HG02885 (cell line): Measurements from ENCODE around the gene HDLBP.

Source experiments
- ATAC-seq: cut with Tn5 transposase; IDR thresholded peaks from one replicate; pipeline ENCODE4 v1.9.1; 2021; ENCODE audit warnings: mild to moderate bottlenecking; ENCODE audit not compliant: unreplicated experiment, poor library complexity

Gene HDLBP

DNA sequence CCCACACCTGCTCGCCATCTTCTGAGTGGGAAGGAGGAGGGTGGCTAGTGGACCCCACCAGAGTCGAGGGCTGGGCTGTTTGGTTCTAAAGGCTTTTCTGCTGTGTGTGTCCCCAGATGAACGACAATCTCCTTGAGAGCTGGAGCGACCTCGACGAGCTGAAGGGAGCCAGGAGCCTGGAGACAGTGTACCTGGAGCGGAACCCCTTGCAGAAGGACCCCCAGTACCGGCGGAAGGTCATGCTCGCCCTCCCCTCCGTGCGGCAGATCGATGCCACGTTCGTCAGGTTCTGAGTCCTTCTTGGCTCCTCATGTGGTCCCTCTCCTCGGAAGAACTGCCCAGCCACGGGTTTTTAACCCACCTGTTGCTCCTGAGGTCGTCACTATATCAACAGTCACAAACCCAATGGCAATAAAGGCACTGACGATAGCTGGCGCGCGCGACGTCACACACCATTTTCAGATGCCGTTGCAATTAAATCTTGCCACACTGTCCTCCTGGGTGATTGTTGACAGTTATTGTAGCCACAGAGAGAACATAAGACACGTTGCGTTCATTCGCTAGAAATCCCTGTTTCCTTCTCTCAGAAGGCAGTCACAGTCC, 132.8 kb downstream of the HDLBP start:
- no peak for ATAC-seq

- ATAC-seq: no peak
These were observed 133.3 kb downstream of the HDLBP start for GRCh38 chr2:241182126-241182525.

DNA sequence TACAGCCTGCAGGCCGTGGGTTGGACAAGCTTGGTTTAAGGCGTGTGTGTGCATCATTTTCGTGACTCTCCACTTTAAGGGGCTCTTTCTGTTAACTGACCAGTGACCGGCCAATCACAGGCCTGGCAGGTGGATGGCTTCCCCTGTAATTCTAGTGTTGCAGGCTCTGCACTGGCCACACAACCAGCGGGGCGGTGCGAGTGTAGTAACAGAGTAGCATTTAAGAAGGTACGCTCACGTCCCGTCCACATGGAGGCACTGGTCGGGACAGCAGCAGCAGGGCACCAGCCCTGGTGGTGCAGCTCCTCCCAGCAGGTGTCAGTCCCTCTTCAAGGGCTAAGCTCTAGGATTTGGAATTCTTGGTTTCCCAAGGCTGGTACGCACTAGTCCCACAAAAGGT, 135.0 kb downstream of the HDLBP start:
- no peak for ATAC-seq

GRCh38 chr2:241179899-241180298, 135.6 kb downstream of the HDLBP start:
- ATAC-seq: no peak

GRCh38 chr2:241178961-241179360, 136.5 kb downstream of the HDLBP start:
- no peak for ATAC-seq

GRCh38 chr2:241177526-241178334, 137.7 kb downstream of the HDLBP start:
- no peak for ATAC-seq
